Loucy (cell line): Measurements from ENCODE around the gene SAA1.

Experiments used
- EZH2phosphoT487 ChIP-seq: fragments of 200-600 bp; IDR thresholded peaks from 2 replicates; pipeline ENCODE4 v1.6.1; 2018; ENCODE audit warnings: antibody characterized with exemption, mild to moderate bottlenecking, moderate library complexity, borderline replicate concordance
- TF ChIP-seq, protein P1 (sequence below): fragments of 200-600 bp; sonication (generic); conservative IDR thresholded peaks from 2 replicates; pipeline ENCODE4 v1.5.1; 2014; ENCODE audit warnings: mild to moderate bottlenecking, antibody characterized with exemption, low read length

DNA sequence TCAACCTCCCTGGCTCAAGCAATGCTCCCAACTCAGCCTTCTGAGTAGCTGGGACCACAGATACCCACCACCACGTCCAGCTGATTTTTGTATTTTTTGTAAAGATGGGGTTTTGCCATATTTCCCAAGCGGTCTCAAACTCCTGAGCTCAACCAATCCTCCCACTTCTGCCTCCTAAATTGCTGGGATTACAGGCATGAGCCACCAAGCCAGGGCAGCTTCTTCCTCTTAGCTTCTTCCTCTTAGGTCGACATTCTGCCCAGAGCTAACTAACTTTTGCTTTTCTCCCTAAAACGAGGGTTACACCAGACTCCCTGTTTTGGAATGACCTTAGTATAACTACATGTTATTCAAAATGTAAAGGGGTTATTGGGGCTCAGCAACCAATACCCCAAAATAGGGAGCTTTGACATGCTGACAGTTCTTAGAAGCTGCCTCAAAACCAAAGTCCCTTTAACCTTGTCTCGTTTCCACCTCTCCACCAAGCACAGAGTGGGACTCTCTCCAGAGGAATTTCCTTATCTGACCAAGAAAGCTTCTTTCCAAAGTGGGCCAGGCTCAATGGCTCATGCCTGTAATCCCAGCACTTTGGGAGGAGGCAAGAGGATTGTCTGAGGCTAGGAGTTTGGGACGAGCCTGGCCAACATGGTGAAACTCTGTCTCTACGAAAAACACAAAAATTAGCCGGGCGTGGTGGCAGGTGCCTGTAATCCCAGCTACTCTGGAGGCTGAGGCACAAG lies 48.9 kb downstream of the SAA1 start:
- no peak for TF ChIP-seq EZH2phosphoT487
- TF ChIP-seq, protein P1, sequence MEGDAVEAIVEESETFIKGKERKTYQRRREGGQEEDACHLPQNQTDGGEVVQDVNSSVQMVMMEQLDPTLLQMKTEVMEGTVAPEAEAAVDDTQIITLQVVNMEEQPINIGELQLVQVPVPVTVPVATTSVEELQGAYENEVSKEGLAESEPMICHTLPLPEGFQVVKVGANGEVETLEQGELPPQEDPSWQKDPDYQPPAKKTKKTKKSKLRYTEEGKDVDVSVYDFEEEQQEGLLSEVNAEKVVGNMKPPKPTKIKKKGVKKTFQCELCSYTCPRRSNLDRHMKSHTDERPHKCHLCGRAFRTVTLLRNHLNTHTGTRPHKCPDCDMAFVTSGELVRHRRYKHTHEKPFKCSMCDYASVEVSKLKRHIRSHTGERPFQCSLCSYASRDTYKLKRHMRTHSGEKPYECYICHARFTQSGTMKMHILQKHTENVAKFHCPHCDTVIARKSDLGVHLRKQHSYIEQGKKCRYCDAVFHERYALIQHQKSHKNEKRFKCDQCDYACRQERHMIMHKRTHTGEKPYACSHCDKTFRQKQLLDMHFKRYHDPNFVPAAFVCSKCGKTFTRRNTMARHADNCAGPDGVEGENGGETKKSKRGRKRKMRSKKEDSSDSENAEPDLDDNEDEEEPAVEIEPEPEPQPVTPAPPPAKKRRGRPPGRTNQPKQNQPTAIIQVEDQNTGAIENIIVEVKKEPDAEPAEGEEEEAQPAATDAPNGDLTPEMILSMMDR: no peak
